Measurements from ENCODE around the gene DDI2. TPM values are rescaled to one million over a fixed set of nuclear protein-coding genes. Genes with fewer than 3 reads are reported as not detected.
"Not testable (repeated sequence)": the region's sequence is repeated elsewhere in the genome, so short reads cannot be mapped to it uniquely, and the experiment has no call there.

The DDI2 gene
- total and polyA plus RNA-seq, 4 donors: 9.5 to 72.5 (median 42.0) TPM

DNA sequence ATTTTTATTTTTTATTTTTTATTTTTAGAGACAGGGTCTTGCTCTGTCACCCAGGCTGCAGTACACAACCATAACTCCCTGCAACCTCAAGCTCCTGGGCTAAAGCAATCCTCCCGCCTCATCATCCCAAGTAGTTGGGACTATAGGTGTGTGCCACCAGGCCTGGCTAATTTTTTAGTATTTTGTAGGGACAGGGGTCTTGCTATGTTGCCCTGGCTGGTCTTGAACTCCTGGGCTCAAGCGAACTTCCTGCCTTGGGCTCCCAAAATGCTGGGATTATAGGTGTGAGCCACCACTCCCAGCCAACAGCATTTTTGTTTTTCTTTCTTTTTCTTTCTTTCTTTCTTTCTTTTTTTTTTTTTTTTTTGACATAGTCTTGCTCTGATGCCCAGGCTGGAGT lies 80.9 kb downstream of the DDI2 start:
- Histone ChIP-seq H3K9ac (ENCODE audit: low read depth in 1 of 2, low read length in 2 of 2) (no peak overlapping the region), H3K9me3 (ENCODE audit: control insufficient read depth in 4 of 4, low read length in 3 of 4) (no peaks in the 10 kb centered on the region), H3K4me1 (ENCODE audit: control insufficient read depth in 4 of 4, insufficient read depth in 4 of 4, low read length in 3 of 4) (peaks cover 0 to 7% (median 0%) of the 10 kb centered on the region in 4 donors), H3K4me3 (ENCODE audit: low read depth in 1 of 3, low read length in 3 of 3) (no peak overlapping the region), H3K27ac (ENCODE audit: low read depth in 1 of 2, low read length in 2 of 2) (no peak overlapping the region), H3K27me3 (ENCODE audit: control insufficient read depth in 4 of 4, insufficient read depth in 4 of 4, low read length in 3 of 4) (no peaks in the 10 kb centered on the region), H3K36me3 (ENCODE audit: control insufficient read depth in 4 of 4, insufficient read depth in 3 of 4, low read depth in 1 of 4, low read length in 3 of 4) (peaks cover 0 to 1% (median 0%) of the 10 kb centered on the region in 4 donors)
- DNase-seq (ENCODE audit: low spot score): no peak
- WGBS: 98% methylated on average over 2 of the region's 2 CpGs
- TF ChIP-seq NR2F2 (IDR thresholded peaks at IDR 0.05) (no peak), HNF4A (conservative IDR thresholded peaks at IDR 0.05) (no peak), HNF4G (IDR thresholded peaks at IDR 0.05) (no peak), RXRA (IDR thresholded peaks at IDR 0.05) (no peak), RAD21 (IDR thresholded peaks at IDR 0.05) (no peak), GABPA (IDR thresholded peaks at IDR 0.05 in 1 of 2, conservative IDR thresholded peaks at IDR 0.05 in 1 of 2) (no peak), EGR1 (IDR thresholded peaks at IDR 0.05; ENCODE audit: low read depth in 2 of 2) (no peak), FOXA1 (IDR thresholded peaks at IDR 0.05) (no peak), JUND (IDR thresholded peaks at IDR 0.05) (no peak), FOXA2 (IDR thresholded peaks at IDR 0.05) (no peak), TAF1 (conservative IDR thresholded peaks at IDR 0.05) (no peak), YY1 (IDR thresholded peaks at IDR 0.05) (no peak), SP1 (IDR thresholded peaks at IDR 0.05) (no peak)
- TF ChIP-seq, protein P1, sequence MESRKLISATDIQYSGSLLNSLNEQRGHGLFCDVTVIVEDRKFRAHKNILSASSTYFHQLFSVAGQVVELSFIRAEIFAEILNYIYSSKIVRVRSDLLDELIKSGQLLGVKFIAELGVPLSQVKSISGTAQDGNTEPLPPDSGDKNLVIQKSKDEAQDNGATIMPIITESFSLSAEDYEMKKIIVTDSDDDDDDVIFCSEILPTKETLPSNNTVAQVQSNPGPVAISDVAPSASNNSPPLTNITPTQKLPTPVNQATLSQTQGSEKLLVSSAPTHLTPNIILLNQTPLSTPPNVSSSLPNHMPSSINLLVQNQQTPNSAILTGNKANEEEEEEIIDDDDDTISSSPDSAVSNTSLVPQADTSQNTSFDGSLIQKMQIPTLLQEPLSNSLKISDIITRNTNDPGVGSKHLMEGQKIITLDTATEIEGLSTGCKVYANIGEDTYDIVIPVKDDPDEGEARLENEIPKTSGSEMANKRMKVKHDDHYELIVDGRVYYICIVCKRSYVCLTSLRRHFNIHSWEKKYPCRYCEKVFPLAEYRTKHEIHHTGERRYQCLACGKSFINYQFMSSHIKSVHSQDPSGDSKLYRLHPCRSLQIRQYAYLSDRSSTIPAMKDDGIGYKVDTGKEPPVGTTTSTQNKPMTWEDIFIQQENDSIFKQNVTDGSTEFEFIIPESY (IDR thresholded peaks at IDR 0.05): no peak
- TF ChIP-seq, protein P2, sequence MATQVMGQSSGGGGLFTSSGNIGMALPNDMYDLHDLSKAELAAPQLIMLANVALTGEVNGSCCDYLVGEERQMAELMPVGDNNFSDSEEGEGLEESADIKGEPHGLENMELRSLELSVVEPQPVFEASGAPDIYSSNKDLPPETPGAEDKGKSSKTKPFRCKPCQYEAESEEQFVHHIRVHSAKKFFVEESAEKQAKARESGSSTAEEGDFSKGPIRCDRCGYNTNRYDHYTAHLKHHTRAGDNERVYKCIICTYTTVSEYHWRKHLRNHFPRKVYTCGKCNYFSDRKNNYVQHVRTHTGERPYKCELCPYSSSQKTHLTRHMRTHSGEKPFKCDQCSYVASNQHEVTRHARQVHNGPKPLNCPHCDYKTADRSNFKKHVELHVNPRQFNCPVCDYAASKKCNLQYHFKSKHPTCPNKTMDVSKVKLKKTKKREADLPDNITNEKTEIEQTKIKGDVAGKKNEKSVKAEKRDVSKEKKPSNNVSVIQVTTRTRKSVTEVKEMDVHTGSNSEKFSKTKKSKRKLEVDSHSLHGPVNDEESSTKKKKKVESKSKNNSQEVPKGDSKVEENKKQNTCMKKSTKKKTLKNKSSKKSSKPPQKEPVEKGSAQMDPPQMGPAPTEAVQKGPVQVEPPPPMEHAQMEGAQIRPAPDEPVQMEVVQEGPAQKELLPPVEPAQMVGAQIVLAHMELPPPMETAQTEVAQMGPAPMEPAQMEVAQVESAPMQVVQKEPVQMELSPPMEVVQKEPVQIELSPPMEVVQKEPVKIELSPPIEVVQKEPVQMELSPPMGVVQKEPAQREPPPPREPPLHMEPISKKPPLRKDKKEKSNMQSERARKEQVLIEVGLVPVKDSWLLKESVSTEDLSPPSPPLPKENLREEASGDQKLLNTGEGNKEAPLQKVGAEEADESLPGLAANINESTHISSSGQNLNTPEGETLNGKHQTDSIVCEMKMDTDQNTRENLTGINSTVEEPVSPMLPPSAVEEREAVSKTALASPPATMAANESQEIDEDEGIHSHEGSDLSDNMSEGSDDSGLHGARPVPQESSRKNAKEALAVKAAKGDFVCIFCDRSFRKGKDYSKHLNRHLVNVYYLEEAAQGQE (IDR thresholded peaks at IDR 0.05): no peak
- TF ChIP-seq, protein P3, sequence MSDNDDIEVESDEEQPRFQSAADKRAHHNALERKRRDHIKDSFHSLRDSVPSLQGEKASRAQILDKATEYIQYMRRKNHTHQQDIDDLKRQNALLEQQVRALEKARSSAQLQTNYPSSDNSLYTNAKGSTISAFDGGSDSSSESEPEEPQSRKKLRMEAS (IDR thresholded peaks at IDR 0.05): no peak
- TF ChIP-seq, protein P4, sequence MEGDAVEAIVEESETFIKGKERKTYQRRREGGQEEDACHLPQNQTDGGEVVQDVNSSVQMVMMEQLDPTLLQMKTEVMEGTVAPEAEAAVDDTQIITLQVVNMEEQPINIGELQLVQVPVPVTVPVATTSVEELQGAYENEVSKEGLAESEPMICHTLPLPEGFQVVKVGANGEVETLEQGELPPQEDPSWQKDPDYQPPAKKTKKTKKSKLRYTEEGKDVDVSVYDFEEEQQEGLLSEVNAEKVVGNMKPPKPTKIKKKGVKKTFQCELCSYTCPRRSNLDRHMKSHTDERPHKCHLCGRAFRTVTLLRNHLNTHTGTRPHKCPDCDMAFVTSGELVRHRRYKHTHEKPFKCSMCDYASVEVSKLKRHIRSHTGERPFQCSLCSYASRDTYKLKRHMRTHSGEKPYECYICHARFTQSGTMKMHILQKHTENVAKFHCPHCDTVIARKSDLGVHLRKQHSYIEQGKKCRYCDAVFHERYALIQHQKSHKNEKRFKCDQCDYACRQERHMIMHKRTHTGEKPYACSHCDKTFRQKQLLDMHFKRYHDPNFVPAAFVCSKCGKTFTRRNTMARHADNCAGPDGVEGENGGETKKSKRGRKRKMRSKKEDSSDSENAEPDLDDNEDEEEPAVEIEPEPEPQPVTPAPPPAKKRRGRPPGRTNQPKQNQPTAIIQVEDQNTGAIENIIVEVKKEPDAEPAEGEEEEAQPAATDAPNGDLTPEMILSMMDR (IDR thresholded peaks at IDR 0.05; ENCODE audit: low read depth, low read length, missing input control): no peak
- TF ChIP-seq, protein P5, sequence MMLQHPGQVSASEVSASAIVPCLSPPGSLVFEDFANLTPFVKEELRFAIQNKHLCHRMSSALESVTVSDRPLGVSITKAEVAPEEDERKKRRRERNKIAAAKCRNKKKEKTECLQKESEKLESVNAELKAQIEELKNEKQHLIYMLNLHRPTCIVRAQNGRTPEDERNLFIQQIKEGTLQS (IDR thresholded peaks at IDR 0.05): no peak

DNA sequence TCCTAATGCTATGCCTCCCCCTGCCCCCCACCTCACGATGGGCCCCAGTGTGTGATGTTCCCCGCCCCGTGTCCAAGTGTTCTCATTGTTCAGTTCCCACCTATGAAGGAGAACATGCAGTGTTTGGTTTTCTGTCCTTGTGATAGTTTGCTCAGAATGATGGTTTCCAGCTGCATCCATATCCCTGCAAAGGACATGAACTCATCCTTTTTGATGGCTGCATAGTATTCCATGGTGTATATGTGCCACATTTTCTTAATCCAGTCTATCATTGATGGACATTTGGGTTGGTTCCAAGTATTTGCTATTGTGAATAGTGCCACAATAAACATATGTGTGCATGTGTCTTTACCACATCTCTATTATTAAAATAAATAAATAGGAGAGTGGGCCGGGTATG lies 82.1 kb downstream of the DDI2 start:
- not testable (repeated sequence) for H3K27ac ChIP-seq (ENCODE audit: low read depth in 1 of 2, low read length in 2 of 2); H3K27me3 ChIP-seq (ENCODE audit: control insufficient read depth in 4 of 4, insufficient read depth in 4 of 4, low read length in 3 of 4); H3K36me3 ChIP-seq (ENCODE audit: control insufficient read depth in 4 of 4, insufficient read depth in 3 of 4, low read depth in 1 of 4, low read length in 3 of 4); H3K9me3 ChIP-seq (ENCODE audit: control insufficient read depth in 4 of 4, low read length in 3 of 4); DNase-seq (ENCODE audit: low spot score); H3K4me3 ChIP-seq (ENCODE audit: low read depth in 1 of 3, low read length in 3 of 3); H3K9ac ChIP-seq (ENCODE audit: low read depth in 1 of 2, low read length in 2 of 2)
- 96% methylated on average over 4 of the region's 4 CpGs for WGBS
- H3K4me1 ChIP-seq (ENCODE audit: control insufficient read depth in 4 of 4, insufficient read depth in 4 of 4, low read length in 3 of 4): peaks cover 0 to 12% (median 0%) of the 10 kb centered on the region in 4 donors
